H1 (cell line): ENCODE results near the gene OMA1. TPM values are rescaled to one million over a fixed set of nuclear protein-coding genes. Genes with fewer than 3 reads are reported as not detected.

Experiments
- CTCF ChIA-PET: fragments of 300-600 bp; sonication (Branson Sonifier 250); formaldehyde crosslinking; loops from one replicate; lab custom pipeline; 2021; ENCODE audit not compliant: partially characterized antibody; lab: Charles Lee
- POLR2A ChIA-PET: fragments of 300-600 bp; sonication (Branson Sonifier 250); formaldehyde crosslinking; loops from one replicate; lab custom pipeline; 2021; ENCODE audit warnings: inconsistent platforms; ENCODE audit not compliant: partially characterized antibody; lab: Charles Lee
- DNase-seq, 2 experiments: peaks; one replicate each; pipeline versions ENCODE4 v3.0.0 to v3.0.0-alpha.2; 2010 to 2022; ENCODE audit warnings: low spot score in 2 of 2, low read depth in 1 of 2, mixed read lengths in 1 of 2
- FAIRE-seq: peaks from 2 replicates; lab custom pipeline; 2011; peaks lifted over from hg19 to GRCh38; lab: Jason Lieb, UNC
- H2AFZ ChIP-seq: 2 replicates; pipeline ENCODE4 v1.8.1; 2012; ENCODE audit warnings: low read length, inconsistent platforms
- H2AK5ac ChIP-seq: 2 replicates; pipeline ENCODE4 v1.6.1; 2013; ENCODE audit warnings: low read depth, low read length
- H2BK120ac ChIP-seq: replicated peaks from 2 replicates; pipeline ENCODE3; 2013; ENCODE audit warnings: low read depth, low read length, inconsistent platforms
- H2BK12ac ChIP-seq: 2 replicates; pipeline ENCODE4 v1.6.1; 2013; ENCODE audit warnings: low read depth, low read length
- H2BK15ac ChIP-seq: 2 replicates; pipeline ENCODE4 v1.6.1; 2013; ENCODE audit warnings: low read length
- H2BK20ac ChIP-seq: 2 replicates; pipeline ENCODE4 v1.6.1; 2013; ENCODE audit warnings: low read length
- H2BK5ac ChIP-seq: 2 replicates; pipeline ENCODE4 v1.6.1; 2013; ENCODE audit warnings: low read depth, low read length
- H3K14ac ChIP-seq: 2 replicates; pipeline ENCODE4 v1.6.1; 2013; ENCODE audit warnings: inconsistent platforms; ENCODE audit not compliant: insufficient read length
- H3K18ac ChIP-seq: 2 replicates; pipeline ENCODE4 v1.6.1; 2013; ENCODE audit warnings: low read length; ENCODE audit errors: extremely low read depth
- H3K23ac ChIP-seq: 2 replicates; pipeline ENCODE4 v1.6.1; 2013; ENCODE audit warnings: inconsistent platforms; ENCODE audit not compliant: insufficient read length
- H3K23me2 ChIP-seq: 2 replicates; pipeline ENCODE4 v1.6.1; 2013; ENCODE audit warnings: low read depth, low read length
- H3K27ac ChIP-seq: 2 replicates; pipeline ENCODE4 v1.6.1; 2011; ENCODE audit warnings: low read depth, low read length, inconsistent platforms
- H3K27me3 ChIP-seq, 4 experiments: replicated peaks in 1 of 4; 1 replicate in 1 of 4; 2 replicates in 3 of 4; pipeline versions ENCODE4 v1.6.1 to v1.8.1; 2011 to 2013; ENCODE audit warnings: low read length in 3 of 4, mild to moderate bottlenecking in 3 of 4, inconsistent platforms in 2 of 4, mixed read lengths in 2 of 4, moderate library complexity in 1 of 4; ENCODE audit not compliant: control insufficient read depth in 3 of 4, insufficient read depth in 3 of 4; ENCODE audit errors: extremely low read depth in 1 of 4
- H3K36me3 ChIP-seq, 4 experiments: 2 replicates each; pipeline versions ENCODE4 v1.6.1 to v1.8.1; 2011 to 2013; ENCODE audit warnings: mild to moderate bottlenecking in 4 of 4, low read length in 3 of 4, moderate library complexity in 2 of 4, control low read depth in 1 of 4, inconsistent platforms in 1 of 4; ENCODE audit not compliant: insufficient read depth in 4 of 4, control insufficient read depth in 2 of 4
- H3K4ac ChIP-seq: replicated peaks from 2 replicates; pipeline ENCODE3; 2013; ENCODE audit warnings: low read length, low read depth, mixed read lengths, inconsistent platforms; ENCODE audit not compliant: insufficient read length
- H3K4me1 ChIP-seq, 4 experiments: replicated peaks in 1 of 4; 1 replicate in 1 of 4; 2 replicates in 3 of 4; pipeline versions ENCODE4 v1.6.1 to v1.8.1; 2011 to 2013; ENCODE audit warnings: low read length in 3 of 4, inconsistent platforms in 2 of 4, mixed read lengths in 1 of 4; ENCODE audit not compliant: insufficient read depth in 4 of 4, control insufficient read depth in 3 of 4
- H3K4me2 ChIP-seq, 2 experiments: 2 replicates each; pipeline versions ENCODE4 v1.6.1 to v1.8.1; 2011 to 2013; ENCODE audit warnings: low read depth in 2 of 2, low read length in 2 of 2, control low read depth in 1 of 2, inconsistent platforms in 1 of 2, mild to moderate bottlenecking in 1 of 2; ENCODE audit not compliant: insufficient read depth in 1 of 2
- H3K4me3 ChIP-seq, 4 experiments: fragments of 200-600, 300-600 bp in 1 of 4; sonication (generic), shearing (Covaris generic), sonication (Bioruptor Twin) in 1 of 4; 2 replicates each; pipeline versions ENCODE4 v1.5.1 to v1.8.1; 2011 to 2016; ENCODE audit warnings: low read length in 4 of 4, low read depth in 3 of 4, control low read depth in 2 of 4, inconsistent platforms in 2 of 4, mild to moderate bottlenecking in 2 of 4, mixed read lengths in 1 of 4, moderate library complexity in 1 of 4; ENCODE audit not compliant: insufficient read depth in 2 of 4; ENCODE audit errors: extremely low read depth in 1 of 4
- H3K56ac ChIP-seq: replicated peaks from 2 replicates; pipeline ENCODE3; 2013; ENCODE audit warnings: low read depth, mild to moderate bottlenecking, mixed read lengths, low read length, inconsistent platforms; ENCODE audit not compliant: insufficient read length
- H3K79me1 ChIP-seq: 2 replicates; pipeline ENCODE4 v1.6.1; 2013; ENCODE audit warnings: low read depth, low read length, control low read depth
- H3K79me2 ChIP-seq, 2 experiments: 2 replicates each; pipeline versions ENCODE4 v1.6.1 to v1.8.1; 2012 to 2013; ENCODE audit warnings: low read length in 2 of 2, mild to moderate bottlenecking in 2 of 2, inconsistent platforms in 1 of 2; ENCODE audit not compliant: insufficient read depth in 2 of 2, control insufficient read depth in 1 of 2
- H3K9ac ChIP-seq, 4 experiments: replicated peaks in 1 of 4; 1 replicate in 1 of 4; 2 replicates in 3 of 4; pipeline versions ENCODE4 v1.6.1 to v1.8.1; 2011 to 2013; ENCODE audit warnings: low read depth in 3 of 4, low read length in 3 of 4, control low read depth in 2 of 4, mild to moderate bottlenecking in 2 of 4, moderate library complexity in 2 of 4, inconsistent platforms in 1 of 4; ENCODE audit errors: extremely low read depth in 1 of 4
- H3K9me3 ChIP-seq, 2 experiments: 2 replicates each; pipeline versions ENCODE4 v1.6.1 to v1.8.1; 2012 to 2013; ENCODE audit warnings: mild to moderate bottlenecking in 2 of 2, moderate library complexity in 2 of 2, control low read depth in 1 of 2, inconsistent platforms in 1 of 2, low read depth in 1 of 2, low read length in 1 of 2, mixed read lengths in 1 of 2; ENCODE audit not compliant: insufficient read depth in 2 of 2
- H4K20me1 ChIP-seq, 2 experiments: replicated peaks in 1 of 2; 2 replicates each; pipeline versions ENCODE3 to v1.8.1; 2011 to 2013; ENCODE audit warnings: inconsistent platforms in 2 of 2, low read length in 2 of 2, mild to moderate bottlenecking in 1 of 2; ENCODE audit not compliant: insufficient read depth in 2 of 2, control insufficient read depth in 1 of 2
- H4K5ac ChIP-seq: 2 replicates; pipeline ENCODE4 v1.6.1; 2013; ENCODE audit warnings: low read length, low read depth, mixed read lengths, inconsistent platforms; ENCODE audit not compliant: insufficient read length
- H4K8ac ChIP-seq: 2 replicates; pipeline ENCODE4 v1.8.0; 2013; ENCODE audit warnings: mild to moderate bottlenecking, moderate library complexity, low read length, inconsistent platforms; ENCODE audit not compliant: insufficient read depth; ENCODE audit errors: extremely low read depth
- H4K91ac ChIP-seq: replicated peaks from 2 replicates; pipeline ENCODE3; 2013; ENCODE audit warnings: low read length, mixed read lengths, inconsistent platforms; ENCODE audit not compliant: insufficient read length
- ATF3 ChIP-seq: IDR thresholded peaks from 2 replicates; pipeline ENCODE4 v1.6.1; 2011; ENCODE audit warnings: low read depth, mild to moderate bottlenecking, low read length; ENCODE audit not compliant: insufficient read depth
- BRCA1 ChIP-seq: IDR thresholded peaks from 2 replicates; pipeline ENCODE4 v1.6.1; 2012; ENCODE audit warnings: low read depth, low read length, improper control_type of control experiment
- EP300 ChIP-seq, 2 experiments: IDR thresholded peaks; 1 replicate in 1 of 2; 2 replicates in 1 of 2; pipeline ENCODE4 v1.6.1; 2011 to 2012; ENCODE audit warnings: low read depth in 2 of 2, low read length in 2 of 2, mild to moderate bottlenecking in 2 of 2, borderline replicate concordance in 1 of 2, inconsistent platforms in 1 of 2, moderate library complexity in 1 of 2
- EZH2 ChIP-seq: fragments of 200-600 bp; sonication (generic); IDR thresholded peaks from 2 replicates; pipeline ENCODE4 v1.7.1; 2012; ENCODE audit warnings: low read depth, mild to moderate bottlenecking, moderate library complexity, low read length, inconsistent platforms; ENCODE audit not compliant: severe bottlenecking
- NANOG ChIP-seq: IDR thresholded peaks from 2 replicates; pipeline ENCODE4 v1.6.1; 2011; ENCODE audit warnings: low read length, low read depth, mild to moderate bottlenecking, inconsistent platforms; ENCODE audit not compliant: insufficient read depth, poor library complexity, severe bottlenecking
- PHF8 ChIP-seq: fragments of 200-600 bp; sonication (generic); conservative IDR thresholded peaks from 2 replicates; pipeline ENCODE4 v1.7.1; 2012; ENCODE audit warnings: low read depth, mild to moderate bottlenecking, inconsistent platforms, low read length, moderate library complexity
- POLR2AphosphoS5 ChIP-seq: IDR thresholded peaks from 2 replicates; pipeline ENCODE4 v1.6.1; 2011; ENCODE audit warnings: low read depth, low read length
- RBBP5 ChIP-seq: IDR thresholded peaks from 2 replicates; pipeline ENCODE4 v1.7.1; 2012; ENCODE audit warnings: low read depth, mild to moderate bottlenecking, inconsistent platforms, low read length, moderate library complexity, borderline replicate concordance
- TAF1 ChIP-seq: IDR thresholded peaks from 2 replicates; pipeline ENCODE4 v1.6.1; 2011; ENCODE audit warnings: mild to moderate bottlenecking, low read depth, low read length
- YY1 ChIP-seq: IDR thresholded peaks from 2 replicates; pipeline ENCODE4 v1.6.1; 2011; ENCODE audit warnings: low read depth, mild to moderate bottlenecking, low read length
- WGBS, 2 experiments: shearing (Covaris generic) in 1 of 2; methylation state at CpG; one replicate each; pipeline versions ENCODE4 v1.1.6 to v1.1.7; 2013 to 2015; ENCODE audit warnings: low lambda C conversion rate in 2 of 2, mixed read lengths in 2 of 2, inconsistent platforms in 1 of 2, low coverage in 1 of 2, missing lambda C conversion rate in 1 of 2; ENCODE audit not compliant: insufficient replicate concordance in 2 of 2, insufficient coverage in 1 of 2, insufficient read length in 1 of 2; ENCODE audit errors: extremely low coverage in 1 of 2, missing lambda C conversion rate in 1 of 2; 5-methylcytosine and 5-hydroxymethylcytosine counted together
- polyA plus RNA-seq, 7 experiments: library from polyadenylated mRNA; depleted of rRNA in 3 of 7; stranded (reverse) in 5 of 7; unstranded in 2 of 7; fragments of >200 nt in 5 of 7; fragments of 200-250 nt in 2 of 7; gene quantifications; 1 replicate in 5 of 7; 2 replicates in 1 of 7; 4 replicates in 1 of 7; pipeline versions ENCODE4 v1.2.1 to v1.2.3, GENCODE V29; 2011 to 2013; ENCODE audit warnings: missing spikeins in 2 of 7, mixed read lengths in 2 of 7
- total RNA-seq: library from RNA; stranded (reverse); fragmentation: NEBNext Ultra II Directional; extraction: Animal tissue kit (Norgen Biotek cat#: 25700); gene quantifications from 2 replicates; pipeline ENCODE4 v1.2.1, GENCODE V29; 2021

The OMA1 gene
- total and polyA plus RNA-seq, 2 of the 8 experiments (the other 6 are each of a cell fraction or from before 2014, with no cell fraction given) = 7.7 to 11.7 TPM

GRCh38 chr1:58574816-58575215 lies 28.3 kb upstream of the OMA1 start:
- DNase-seq = peak in 1 of 2 experiments; percentile 1
- POLR2A ChIA-PET = no interaction called here
- peaks cover 10 to 33% (median 25%) of the 10 kb centered on the region in 4 experiments for H3K27me3 ChIP-seq

More at GRCh38 chr1:58574816-58575215, 28.3 kb upstream of the OMA1 start:
- H4K91ac ChIP-seq = no peak overlapping the region
- H3K4ac ChIP-seq = no peak overlapping the region
- no peak overlapping the region for H3K14ac ChIP-seq
- no peaks in the 10 kb centered on the region for H3K79me2 ChIP-seq
- no peak overlapping the region for H4K8ac ChIP-seq
- H2AFZ ChIP-seq = no peak overlapping the region
- no peak overlapping the region for H3K4me3 ChIP-seq
- no peak overlapping the region for H3K56ac ChIP-seq
- H2BK5ac ChIP-seq = no peak overlapping the region
- no peak overlapping the region for H3K9ac ChIP-seq
- peaks cover 0 to 6% (median 0%) of the 10 kb centered on the region in 4 experiments; a peak in 1 of 8 replicates for H3K36me3 ChIP-seq
- no peaks in the 10 kb centered on the region for H3K79me1 ChIP-seq
- peaks cover 4% of the 10 kb centered on the region; the same call in 1 of the 2 replicates for H3K23me2 ChIP-seq
- peaks cover 0 to 5% (median 1%) of the 10 kb centered on the region in 4 experiments; a peak in 3 of 7 replicates for H3K4me1 ChIP-seq
- H2BK15ac ChIP-seq = no peak overlapping the region
- peaks cover 0 to 8% of the 10 kb centered on the region in 2 experiments; a peak in 2 of 4 replicates for H3K9me3 ChIP-seq
- H4K20me1 ChIP-seq = no peaks in the 10 kb centered on the region
- no peak overlapping the region for H2BK120ac ChIP-seq
- H3K23ac ChIP-seq = no peak overlapping the region
- H4K5ac ChIP-seq = no peak overlapping the region
- H3K18ac ChIP-seq = no peak overlapping the region
- no peak overlapping the region for H2BK20ac ChIP-seq
- CTCF ChIA-PET = interaction anchor here (0.6 kb wide), 1 partner anchor 503 kb away, joined by 3 read pairs; no protein-coding TSS in a partner anchor
- no peak overlapping the region for H3K27ac ChIP-seq
- H3K4me2 ChIP-seq = no peak overlapping the region
- no peak overlapping the region for H2BK12ac ChIP-seq
- 98% methylated on average over 2 of the region's 2 CpGs; no CpG with 5 or more reads in 1 of the 2 experiments for WGBS, 2 experiments
- TF ChIP-seq PHF8 = no peak
- TF ChIP-seq RBBP5 = no peak
- no peak for TF ChIP-seq YY1
- no peak for TF ChIP-seq TAF1
- TF ChIP-seq ATF3 = no peak
- TF ChIP-seq EZH2 = no peak
- no peak for TF ChIP-seq POLR2AphosphoS5
- TF ChIP-seq EP300 (IDR thresholded peaks at IDR 0.05; ENCODE audit: borderline replicate concordance in 1 of 2, low read depth in 2 of 2, low read length in 2 of 2) = no peak
- no peak for TF ChIP-seq NANOG
- no peak for TF ChIP-seq BRCA1
- H2AK5ac ChIP-seq = no peak overlapping the region
- no peak for FAIRE-seq
